HCT116 (cell line): Measurements from ENCODE around the gene DOCK2. TPM values are rescaled to one million over a fixed set of nuclear protein-coding genes. Genes with fewer than 3 reads are reported as not detected.

Experiments used
- ATAC-seq: fragments of 200-7000 bp; cut with Tn5 transposase; 2 replicates; pipeline ENCODE4 v1.9.1; 2020; ENCODE audit warnings: mild to moderate bottlenecking, moderate library complexity
- BruUV-seq: library from RNA; stranded (reverse); fragments of 400-500 nt; replicated peaks from 2 replicates; lab custom pipeline; 2021; lab: Mats Ljungman, UMichigan
- CTCF ChIA-PET: fragments of 300-600 bp; sonication (Branson Sonifier 250); formaldehyde crosslinking; loops from one replicate; lab custom pipeline; 2021; ENCODE audit warnings: antibody characterized with exemption; lab: Charles Lee
- POLR2A ChIA-PET: fragments of 300-600, 350-600 bp; sonication (Branson Sonifier 250); formaldehyde crosslinking; loops from one replicate; lab custom pipeline; 2021; ENCODE audit warnings: antibody characterized with exemption; lab: Charles Lee
- RAD21 ChIA-PET, 2 experiments: fragments of 300-600 bp; sonication (Branson Sonifier 250); formaldehyde crosslinking; loops; one replicate each; lab custom pipeline; 2023; ENCODE audit warnings: low total read pairs in 2 of 2; ENCODE audit not compliant: uncharacterized antibody in 2 of 2, unreplicated experiment in 2 of 2, low non-redundant PET in 1 of 2; lab: Charles Lee
- DNase-seq: peaks from one replicate; pipeline ENCODE4 v3.0.0-alpha.2; 2010; ENCODE audit warnings: low read depth, low spot score
- H2AFZ ChIP-seq: fragments of 200-600 bp; shearing (Covaris generic), sonication (generic); 2 replicates; pipeline ENCODE4 v1.6.1; 2017; ENCODE audit warnings: low read depth, mixed run types, mixed read lengths, antibody characterized with exemption, low read length; ENCODE audit not compliant: poor library complexity, severe bottlenecking
- H3K27ac ChIP-seq: 2 replicates; pipeline ENCODE4 v1.5.1; 2012; ENCODE audit warnings: low read depth, low read length
- H3K27me3 ChIP-seq: fragments of 200-600 bp; sonication (generic); 2 replicates; pipeline ENCODE4 v1.6.1; 2016; ENCODE audit warnings: mixed run types, low read length, mixed read lengths; ENCODE audit not compliant: insufficient read depth
- H3K36me3 ChIP-seq, 2 experiments: fragments of 200-500 bp in 1 of 2; fragments of 200-600 bp in 1 of 2; sonication (Bioruptor generic) in 1 of 2; sonication (generic) in 1 of 2; 2 replicates each; pipeline versions ENCODE4 v1.5.1 to v1.6.1; 2014 to 2016; ENCODE audit warnings: low read length in 2 of 2, inconsistent platforms in 1 of 2, mixed read lengths in 1 of 2, mixed run types in 1 of 2; ENCODE audit not compliant: insufficient read depth in 2 of 2, control insufficient read depth in 1 of 2
- H3K4me1 ChIP-seq, 2 experiments: fragments of 200-600 bp in 1 of 2; sonication (generic) in 1 of 2; 2 replicates each; pipeline versions ENCODE4 v1.5.1 to v1.6.1; 2012 to 2017; ENCODE audit warnings: low read length in 2 of 2, inconsistent platforms in 1 of 2, mild to moderate bottlenecking in 1 of 2, mixed read lengths in 1 of 2, mixed run types in 1 of 2, moderate library complexity in 1 of 2; ENCODE audit not compliant: insufficient read depth in 2 of 2, control insufficient read depth in 1 of 2
- H3K4me2 ChIP-seq: fragments of 200-600 bp; sonication (generic); 2 replicates; pipeline ENCODE4 v1.6.1; 2017; ENCODE audit warnings: mixed run types, low read length, mixed read lengths
- H3K4me3 ChIP-seq, 2 experiments: fragments of 200-600 bp in 1 of 2; sonication (generic) in 1 of 2; replicated peaks in 1 of 2; 2 replicates each; pipeline ENCODE4 v1.5.1; 2011 to 2016; ENCODE audit warnings: low read length in 2 of 2, control low read depth in 1 of 2, low read depth in 1 of 2, mild to moderate bottlenecking in 1 of 2, mixed read lengths in 1 of 2, mixed run types in 1 of 2
- H3K79me2 ChIP-seq: fragments of 200-600 bp; sonication (generic); 2 replicates; pipeline ENCODE4 v1.6.1; 2017; ENCODE audit warnings: mild to moderate bottlenecking, mixed run types, low read length, moderate library complexity, mixed read lengths; ENCODE audit not compliant: insufficient read depth
- H3K9ac ChIP-seq: fragments of 200-600 bp; sonication (generic); 2 replicates; pipeline ENCODE4 v1.6.1; 2016; ENCODE audit warnings: low read length, mixed read lengths
- H3K9me2 ChIP-seq: fragments of 200-600 bp; sonication (generic), shearing (Covaris generic); 2 replicates; pipeline ENCODE4 v1.6.1; 2017; ENCODE audit warnings: mixed run types, mild to moderate bottlenecking, moderate library complexity; ENCODE audit not compliant: insufficient read depth
- H3K9me3 ChIP-seq, 2 experiments: fragments of 200-500 bp in 1 of 2; fragments of 200-600 bp in 1 of 2; sonication (Bioruptor generic) in 1 of 2; sonication (generic) in 1 of 2; 2 replicates each; pipeline ENCODE4 v1.6.1; 2014 to 2017; ENCODE audit warnings: low read length in 2 of 2, mixed read lengths in 2 of 2, inconsistent platforms in 1 of 2, low read depth in 1 of 2, mild to moderate bottlenecking in 1 of 2, mixed run types in 1 of 2, moderate library complexity in 1 of 2; ENCODE audit not compliant: control insufficient read depth in 1 of 2, insufficient read depth in 1 of 2
- H4K20me1 ChIP-seq: fragments of 200-600 bp; sonication (generic), shearing (Covaris generic); 2 replicates; pipeline ENCODE4 v1.6.1; 2017; ENCODE audit warnings: mixed run types, mild to moderate bottlenecking, moderate library complexity; ENCODE audit not compliant: insufficient read depth
- CBX3 ChIP-seq: IDR thresholded peaks from 2 replicates; pipeline ENCODE4 v1.6.1; 2012; ENCODE audit warnings: low read depth
- EZH2phosphoT487 ChIP-seq: fragments of 200-600 bp; IDR thresholded peaks from 2 replicates; pipeline ENCODE4 v1.6.1; 2018; ENCODE audit warnings: antibody characterized with exemption, borderline replicate concordance
- MAX ChIP-seq: IDR thresholded peaks from 2 replicates; pipeline ENCODE4 v1.6.1; 2012
- POLR2A ChIP-seq: IDR thresholded peaks from 2 replicates; pipeline ENCODE4 v1.7.0; 2011; ENCODE audit warnings: borderline replicate concordance; ENCODE audit not compliant: insufficient read depth, insufficient read length; ENCODE audit errors: extremely low read depth
- RAD21 ChIP-seq: IDR thresholded peaks from 2 replicates; pipeline ENCODE4 v1.6.1; 2012; ENCODE audit warnings: low read depth, mild to moderate bottlenecking
- REST ChIP-seq: IDR thresholded peaks from 2 replicates; pipeline ENCODE4 v1.6.1; 2012; ENCODE audit warnings: low read depth
- intact Hi-C: fragments of 100-400 bp; cut with micrococcal nuclease; formaldehyde crosslinking; loops from 2 replicates; pipeline ENCODE4 v1.10.0; 2022
- total RNA-seq: library from RNA; stranded (reverse); gene quantifications from one replicate; pipeline ENCODE4 v1.2.1, GENCODE V29; 2021; ENCODE audit not compliant: unreplicated experiment

DOCK2 gene
- total RNA-seq, 1 experiment from 2014 or later = 0.89 TPM

- no peak overlapping the region for H3K9ac ChIP-seq
- no peak for TF ChIP-seq CBX3
- TF ChIP-seq, all 23 proteins: peak for 0
- Histone ChIP-seq H4K20me1 (no peaks in the 10 kb centered on the region), H3K79me2 (no peaks in the 10 kb centered on the region), H3K4me3 (no peak overlapping the region), H3K4me2 (no peak overlapping the region), H3K9me2 (no peaks in the 10 kb centered on the region), H3K27ac (no peak overlapping the region), H3K9me3 (no peaks in the 10 kb centered on the region), H3K4me1 (peaks cover 0 to under 1% of the 10 kb centered on the region in 2 experiments; a peak in 1 of 4 replicates), H3K27me3 (no peaks in the 10 kb centered on the region), H2AFZ (no peak overlapping the region), H3K36me3 (no peaks in the 10 kb centered on the region)
- ChIA-PET CTCF (no interaction called here), POLR2A (no interaction called here), RAD21 (no interaction called here)
- intact Hi-C loops = no loop called here
- no peak for DNase-seq
- ATAC-seq = no peak
- no TSS peak for BruUV-seq
Measured at GRCh38 chr5:170115925-170116324, 478.9 kb downstream of the DOCK2 start.

- Histone ChIP-seq H3K9me2 (no peaks in the 10 kb centered on the region), H3K9ac (no peak overlapping the region), H2AFZ (no peak overlapping the region), H3K27me3 (no peaks in the 10 kb centered on the region), H4K20me1 (no peaks in the 10 kb centered on the region), H3K79me2 (no peaks in the 10 kb centered on the region), H3K9me3 (no peaks in the 10 kb centered on the region), H3K4me3 (no peak overlapping the region), H3K27ac (no peak overlapping the region), H3K4me2 (no peak overlapping the region), H3K36me3 (no peaks in the 10 kb centered on the region), H3K4me1 (peaks cover 0 to 10% of the 10 kb centered on the region in 2 experiments; a peak in 2 of 4 replicates)
- no peak for TF ChIP-seq EZH2phosphoT487
- TF ChIP-seq CBX3 = no peak
- no peak for TF ChIP-seq POLR2A
- no peak for TF ChIP-seq REST
- no peak for TF ChIP-seq RAD21
- no peak for TF ChIP-seq MAX
- CTCF ChIA-PET = no interaction called here
- DNase-seq (no peak), ATAC-seq (no peak)
- RAD21 ChIA-PET = no interaction called here
- BruUV-seq = no TSS peak
- POLR2A ChIA-PET = no interaction called here
- intact Hi-C loops = no loop called here
Measured at GRCh38 chr5:170117736-170118135, 480.7 kb downstream of the DOCK2 start.
